H1 (cell line): ENCODE results near the gene IDH2. TPM values are rescaled to one million over a fixed set of nuclear protein-coding genes. Genes with fewer than 3 reads are reported as not detected.

Experiments used
- CTCF ChIA-PET: fragments of 300-600 bp; sonication (Branson Sonifier 250); formaldehyde crosslinking; loops from one replicate; lab custom pipeline; 2021; ENCODE audit not compliant: partially characterized antibody; lab: Charles Lee
- POLR2A ChIA-PET: fragments of 300-600 bp; sonication (Branson Sonifier 250); formaldehyde crosslinking; loops from one replicate; lab custom pipeline; 2021; ENCODE audit warnings: inconsistent platforms; ENCODE audit not compliant: partially characterized antibody; lab: Charles Lee
- DNase-seq, 2 experiments: peaks; one replicate each; pipeline versions ENCODE4 v3.0.0 to v3.0.0-alpha.2; 2010 to 2022; ENCODE audit warnings: low spot score in 2 of 2, low read depth in 1 of 2, mixed read lengths in 1 of 2
- FAIRE-seq: peaks from 2 replicates; lab custom pipeline; 2011; peaks lifted over from hg19 to GRCh38; lab: Jason Lieb, UNC
- H2AFZ ChIP-seq: 2 replicates; pipeline ENCODE4 v1.8.1; 2012; ENCODE audit warnings: low read length, inconsistent platforms
- H2AK5ac ChIP-seq: 2 replicates; pipeline ENCODE4 v1.6.1; 2013; ENCODE audit warnings: low read depth, low read length
- H2BK120ac ChIP-seq: replicated peaks from 2 replicates; pipeline ENCODE3; 2013; ENCODE audit warnings: low read depth, low read length, inconsistent platforms
- H2BK12ac ChIP-seq: 2 replicates; pipeline ENCODE4 v1.6.1; 2013; ENCODE audit warnings: low read depth, low read length
- H2BK15ac ChIP-seq: 2 replicates; pipeline ENCODE4 v1.6.1; 2013; ENCODE audit warnings: low read length
- H2BK20ac ChIP-seq: 2 replicates; pipeline ENCODE4 v1.6.1; 2013; ENCODE audit warnings: low read length
- H2BK5ac ChIP-seq: 2 replicates; pipeline ENCODE4 v1.6.1; 2013; ENCODE audit warnings: low read depth, low read length
- H3K14ac ChIP-seq: 2 replicates; pipeline ENCODE4 v1.6.1; 2013; ENCODE audit warnings: inconsistent platforms; ENCODE audit not compliant: insufficient read length
- H3K18ac ChIP-seq: 2 replicates; pipeline ENCODE4 v1.6.1; 2013; ENCODE audit warnings: low read length; ENCODE audit errors: extremely low read depth
- H3K23ac ChIP-seq: 2 replicates; pipeline ENCODE4 v1.6.1; 2013; ENCODE audit warnings: inconsistent platforms; ENCODE audit not compliant: insufficient read length
- H3K23me2 ChIP-seq: 2 replicates; pipeline ENCODE4 v1.6.1; 2013; ENCODE audit warnings: low read depth, low read length
- H3K27ac ChIP-seq: 2 replicates; pipeline ENCODE4 v1.6.1; 2011; ENCODE audit warnings: low read depth, low read length, inconsistent platforms
- H3K27me3 ChIP-seq, 4 experiments: replicated peaks in 1 of 4; 1 replicate in 1 of 4; 2 replicates in 3 of 4; pipeline versions ENCODE4 v1.6.1 to v1.8.1; 2011 to 2013; ENCODE audit warnings: low read length in 3 of 4, mild to moderate bottlenecking in 3 of 4, inconsistent platforms in 2 of 4, mixed read lengths in 2 of 4, moderate library complexity in 1 of 4; ENCODE audit not compliant: control insufficient read depth in 3 of 4, insufficient read depth in 3 of 4; ENCODE audit errors: extremely low read depth in 1 of 4
- H3K36me3 ChIP-seq, 4 experiments: 2 replicates each; pipeline versions ENCODE4 v1.6.1 to v1.8.1; 2011 to 2013; ENCODE audit warnings: mild to moderate bottlenecking in 4 of 4, low read length in 3 of 4, moderate library complexity in 2 of 4, control low read depth in 1 of 4, inconsistent platforms in 1 of 4; ENCODE audit not compliant: insufficient read depth in 4 of 4, control insufficient read depth in 2 of 4
- H3K4ac ChIP-seq: replicated peaks from 2 replicates; pipeline ENCODE3; 2013; ENCODE audit warnings: low read length, low read depth, mixed read lengths, inconsistent platforms; ENCODE audit not compliant: insufficient read length
- H3K4me1 ChIP-seq, 4 experiments: replicated peaks in 1 of 4; 1 replicate in 1 of 4; 2 replicates in 3 of 4; pipeline versions ENCODE4 v1.6.1 to v1.8.1; 2011 to 2013; ENCODE audit warnings: low read length in 3 of 4, inconsistent platforms in 2 of 4, mixed read lengths in 1 of 4; ENCODE audit not compliant: insufficient read depth in 4 of 4, control insufficient read depth in 3 of 4
- H3K4me2 ChIP-seq, 2 experiments: 2 replicates each; pipeline versions ENCODE4 v1.6.1 to v1.8.1; 2011 to 2013; ENCODE audit warnings: low read depth in 2 of 2, low read length in 2 of 2, control low read depth in 1 of 2, inconsistent platforms in 1 of 2, mild to moderate bottlenecking in 1 of 2; ENCODE audit not compliant: insufficient read depth in 1 of 2
- H3K4me3 ChIP-seq, 4 experiments: fragments of 200-600, 300-600 bp in 1 of 4; sonication (generic), shearing (Covaris generic), sonication (Bioruptor Twin) in 1 of 4; 2 replicates each; pipeline versions ENCODE4 v1.5.1 to v1.8.1; 2011 to 2016; ENCODE audit warnings: low read length in 4 of 4, low read depth in 3 of 4, control low read depth in 2 of 4, inconsistent platforms in 2 of 4, mild to moderate bottlenecking in 2 of 4, mixed read lengths in 1 of 4, moderate library complexity in 1 of 4; ENCODE audit not compliant: insufficient read depth in 2 of 4; ENCODE audit errors: extremely low read depth in 1 of 4
- H3K56ac ChIP-seq: replicated peaks from 2 replicates; pipeline ENCODE3; 2013; ENCODE audit warnings: low read depth, mild to moderate bottlenecking, mixed read lengths, low read length, inconsistent platforms; ENCODE audit not compliant: insufficient read length
- H3K79me1 ChIP-seq: 2 replicates; pipeline ENCODE4 v1.6.1; 2013; ENCODE audit warnings: low read depth, low read length, control low read depth
- H3K79me2 ChIP-seq, 2 experiments: 2 replicates each; pipeline versions ENCODE4 v1.6.1 to v1.8.1; 2012 to 2013; ENCODE audit warnings: low read length in 2 of 2, mild to moderate bottlenecking in 2 of 2, inconsistent platforms in 1 of 2; ENCODE audit not compliant: insufficient read depth in 2 of 2, control insufficient read depth in 1 of 2
- H3K9ac ChIP-seq, 4 experiments: replicated peaks in 1 of 4; 1 replicate in 1 of 4; 2 replicates in 3 of 4; pipeline versions ENCODE4 v1.6.1 to v1.8.1; 2011 to 2013; ENCODE audit warnings: low read depth in 3 of 4, low read length in 3 of 4, control low read depth in 2 of 4, mild to moderate bottlenecking in 2 of 4, moderate library complexity in 2 of 4, inconsistent platforms in 1 of 4; ENCODE audit errors: extremely low read depth in 1 of 4
- H3K9me3 ChIP-seq, 2 experiments: 2 replicates each; pipeline versions ENCODE4 v1.6.1 to v1.8.1; 2012 to 2013; ENCODE audit warnings: mild to moderate bottlenecking in 2 of 2, moderate library complexity in 2 of 2, control low read depth in 1 of 2, inconsistent platforms in 1 of 2, low read depth in 1 of 2, low read length in 1 of 2, mixed read lengths in 1 of 2; ENCODE audit not compliant: insufficient read depth in 2 of 2
- H4K20me1 ChIP-seq, 2 experiments: replicated peaks in 1 of 2; 2 replicates each; pipeline versions ENCODE3 to v1.8.1; 2011 to 2013; ENCODE audit warnings: inconsistent platforms in 2 of 2, low read length in 2 of 2, mild to moderate bottlenecking in 1 of 2; ENCODE audit not compliant: insufficient read depth in 2 of 2, control insufficient read depth in 1 of 2
- H4K5ac ChIP-seq: 2 replicates; pipeline ENCODE4 v1.6.1; 2013; ENCODE audit warnings: low read length, low read depth, mixed read lengths, inconsistent platforms; ENCODE audit not compliant: insufficient read length
- H4K8ac ChIP-seq: 2 replicates; pipeline ENCODE4 v1.8.0; 2013; ENCODE audit warnings: mild to moderate bottlenecking, moderate library complexity, low read length, inconsistent platforms; ENCODE audit not compliant: insufficient read depth; ENCODE audit errors: extremely low read depth
- H4K91ac ChIP-seq: replicated peaks from 2 replicates; pipeline ENCODE3; 2013; ENCODE audit warnings: low read length, mixed read lengths, inconsistent platforms; ENCODE audit not compliant: insufficient read length
- ASH2L ChIP-seq: fragments of 200-600, 300-600 bp; sonication (generic); IDR thresholded peaks from one replicate; pipeline ENCODE4 v1.7.1; 2017; ENCODE audit warnings: low read length
- CHD1 ChIP-seq: IDR thresholded peaks from 2 replicates; pipeline ENCODE4 v1.6.1; 2012; ENCODE audit warnings: low read depth, low read length, improper control_type of control experiment
- CREB1 ChIP-seq: IDR thresholded peaks from 2 replicates; pipeline ENCODE4 v1.6.1; 2012; ENCODE audit warnings: inconsistent platforms
- EGR1 ChIP-seq: IDR thresholded peaks from 2 replicates; pipeline ENCODE4 v1.6.1; 2011; ENCODE audit warnings: low read depth, low read length, borderline replicate concordance
- FOSL1 ChIP-seq: IDR thresholded peaks from 2 replicates; pipeline ENCODE4 v1.6.1; 2011; ENCODE audit warnings: mild to moderate bottlenecking, low read depth, low read length, moderate library complexity; ENCODE audit not compliant: insufficient read depth
- KDM1A ChIP-seq: fragments of 200-600, 300-600 bp; sonication (generic); IDR thresholded peaks from 2 replicates; pipeline ENCODE4 v1.7.1; 2016; ENCODE audit warnings: mild to moderate bottlenecking, low read length, borderline replicate concordance
- KDM5A ChIP-seq: fragments of 200-600 bp; IDR thresholded peaks from 2 replicates; pipeline ENCODE4 v1.7.1; 2012; ENCODE audit warnings: mild to moderate bottlenecking, low read length, inconsistent platforms, mixed read lengths
- MAFK ChIP-seq: IDR thresholded peaks from 2 replicates; pipeline ENCODE4 v1.6.1; 2012; ENCODE audit warnings: low read depth, mild to moderate bottlenecking, improper control_type of control experiment, low read length
- POU5F1 ChIP-seq: IDR thresholded peaks from 2 replicates; pipeline ENCODE4 v1.6.1; 2011; ENCODE audit warnings: low read depth, mild to moderate bottlenecking, low read length, moderate library complexity
- SIX5 ChIP-seq: IDR thresholded peaks from 2 replicates; pipeline ENCODE4 v1.6.1; 2011; ENCODE audit warnings: mild to moderate bottlenecking, low read depth, low read length
- SRF ChIP-seq: IDR thresholded peaks from 2 replicates; pipeline ENCODE4 v1.6.1; 2011; ENCODE audit warnings: mild to moderate bottlenecking, low read depth, low read length, moderate library complexity
- WGBS, 2 experiments: shearing (Covaris generic) in 1 of 2; methylation state at CpG; one replicate each; pipeline versions ENCODE4 v1.1.6 to v1.1.7; 2013 to 2015; ENCODE audit warnings: low lambda C conversion rate in 2 of 2, mixed read lengths in 2 of 2, inconsistent platforms in 1 of 2, low coverage in 1 of 2, missing lambda C conversion rate in 1 of 2; ENCODE audit not compliant: insufficient replicate concordance in 2 of 2, insufficient coverage in 1 of 2, insufficient read length in 1 of 2; ENCODE audit errors: extremely low coverage in 1 of 2, missing lambda C conversion rate in 1 of 2; 5-methylcytosine and 5-hydroxymethylcytosine counted together
- polyA plus RNA-seq, 7 experiments: library from polyadenylated mRNA; depleted of rRNA in 3 of 7; stranded (reverse) in 5 of 7; unstranded in 2 of 7; fragments of >200 nt in 5 of 7; fragments of 200-250 nt in 2 of 7; gene quantifications; 1 replicate in 5 of 7; 2 replicates in 1 of 7; 4 replicates in 1 of 7; pipeline versions ENCODE4 v1.2.1 to v1.2.3, GENCODE V29; 2011 to 2013; ENCODE audit warnings: missing spikeins in 2 of 7, mixed read lengths in 2 of 7
- total RNA-seq: library from RNA; stranded (reverse); fragmentation: NEBNext Ultra II Directional; extraction: Animal tissue kit (Norgen Biotek cat#: 25700); gene quantifications from 2 replicates; pipeline ENCODE4 v1.2.1, GENCODE V29; 2021
- TF ChIP-seq, protein P1 (sequence below): IDR thresholded peaks from 2 replicates; pipeline ENCODE4 v1.6.1; 2012; ENCODE audit warnings: inconsistent platforms

IDH2 gene
- total and polyA plus RNA-seq, 2 of the 8 experiments (the other 6 are each of a cell fraction or from before 2014, with no cell fraction given), result 64.2 to 84.6 TPM

GRCh38 chr15:90145761-90146160 lies 43.5 kb upstream of the IDH2 start:
- no peak overlapping the region for H3K9ac ChIP-seq
- H3K9me3 ChIP-seq, result no peaks in the 10 kb centered on the region
- CTCF ChIA-PET, result interaction anchor here (1.0 to 12.3 kb wide), 7 partner anchors 44 to 104 kb away, joined by 3 to 115 read pairs (median 4); partner anchors contain the start of genes CIB1, GDPGP1 and TTLL13
- no peak overlapping the region for H2AK5ac ChIP-seq
- no peaks in the 10 kb centered on the region for H3K79me1 ChIP-seq
- no peaks in the 10 kb centered on the region for H3K36me3 ChIP-seq
- H3K27ac ChIP-seq, result no peak overlapping the region
- H3K4me2 ChIP-seq, result no peak overlapping the region
- H3K4ac ChIP-seq, result no peak overlapping the region
- FAIRE-seq, result no peak
- H3K23me2 ChIP-seq, result no peaks in the 10 kb centered on the region
- no peaks in the 10 kb centered on the region for H4K20me1 ChIP-seq
- no peak overlapping the region for H3K4me3 ChIP-seq
- no peak overlapping the region for H4K8ac ChIP-seq
- 94% methylated on average over 4 of the region's 4 CpGs; no CpG with 5 or more reads in 1 of the 2 experiments for WGBS, 2 experiments
- no peak overlapping the region for H3K14ac ChIP-seq
- H3K27me3 ChIP-seq, result no peaks in the 10 kb centered on the region; a peak in 1 of 7 replicates
- H2BK5ac ChIP-seq, result no peak overlapping the region
- H3K56ac ChIP-seq, result no peak overlapping the region
- H3K23ac ChIP-seq, result no peak overlapping the region
- H2BK120ac ChIP-seq, result no peak overlapping the region
- H3K4me1 ChIP-seq, result no peaks in the 10 kb centered on the region; a peak in 5 of 7 replicates
- no peak overlapping the region for H3K18ac ChIP-seq
- no peak for DNase-seq
- H4K5ac ChIP-seq, result no peak overlapping the region
- no peak overlapping the region for H2AFZ ChIP-seq
- H2BK15ac ChIP-seq, result no peak overlapping the region
- POLR2A ChIA-PET, result interaction anchor here (1.0 kb wide), 1 partner anchor 19 kb away, joined by 3 read pairs; no protein-coding TSS in a partner anchor
- H4K91ac ChIP-seq, result no peak overlapping the region
- no peak overlapping the region for H2BK20ac ChIP-seq
- no peaks in the 10 kb centered on the region for H3K79me2 ChIP-seq
- H2BK12ac ChIP-seq, result no peak overlapping the region
- no peak for TF ChIP-seq ASH2L
- TF ChIP-seq POU5F1, result no peak
- no peak for TF ChIP-seq CREB1
- TF ChIP-seq SRF, result no peak
- no peak for TF ChIP-seq SIX5
- no peak for TF ChIP-seq KDM5A
- TF ChIP-seq EGR1, result no peak
- TF ChIP-seq KDM1A, result no peak
- TF ChIP-seq, protein P1, sequence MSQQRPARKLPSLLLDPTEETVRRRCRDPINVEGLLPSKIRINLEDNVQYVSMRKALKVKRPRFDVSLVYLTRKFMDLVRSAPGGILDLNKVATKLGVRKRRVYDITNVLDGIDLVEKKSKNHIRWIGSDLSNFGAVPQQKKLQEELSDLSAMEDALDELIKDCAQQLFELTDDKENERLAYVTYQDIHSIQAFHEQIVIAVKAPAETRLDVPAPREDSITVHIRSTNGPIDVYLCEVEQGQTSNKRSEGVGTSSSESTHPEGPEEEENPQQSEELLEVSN, result no peak
- TF ChIP-seq MAFK, result no peak
- TF ChIP-seq FOSL1, result no peak
- TF ChIP-seq CHD1, result no peak
